ENCODE results near the gene NUDT4. TPM values are rescaled to one million over a fixed set of nuclear protein-coding genes. Genes with fewer than 3 reads are reported as not detected.
"Not testable (repeated sequence)": the region's sequence is repeated elsewhere in the genome, so short reads cannot be mapped to it uniquely, and the experiment has no call there.

NUDT4 gene
- total RNA-seq, 1 donor from 2014 or later, result 30.6 TPM

DNA sequence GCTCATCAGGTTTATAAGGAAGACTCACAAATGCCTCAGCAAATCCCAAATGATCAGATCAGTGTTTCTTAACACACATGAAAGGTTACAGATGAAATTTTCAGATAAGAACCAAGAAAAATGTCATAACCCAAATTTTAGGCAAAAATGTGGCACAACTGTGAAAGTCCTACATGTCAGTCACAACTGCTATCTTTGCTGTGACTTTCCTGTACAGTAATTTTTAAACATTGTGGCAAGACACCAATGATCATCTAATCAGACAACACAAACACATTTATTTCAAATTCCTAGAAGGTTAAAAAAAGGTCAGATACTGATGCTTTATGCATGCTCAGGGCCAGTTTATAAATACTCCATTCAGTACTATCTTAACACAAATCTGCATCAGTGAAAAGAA is 31.1 kb downstream of the NUDT4 start:
- TF ChIP-seq, protein P1, sequence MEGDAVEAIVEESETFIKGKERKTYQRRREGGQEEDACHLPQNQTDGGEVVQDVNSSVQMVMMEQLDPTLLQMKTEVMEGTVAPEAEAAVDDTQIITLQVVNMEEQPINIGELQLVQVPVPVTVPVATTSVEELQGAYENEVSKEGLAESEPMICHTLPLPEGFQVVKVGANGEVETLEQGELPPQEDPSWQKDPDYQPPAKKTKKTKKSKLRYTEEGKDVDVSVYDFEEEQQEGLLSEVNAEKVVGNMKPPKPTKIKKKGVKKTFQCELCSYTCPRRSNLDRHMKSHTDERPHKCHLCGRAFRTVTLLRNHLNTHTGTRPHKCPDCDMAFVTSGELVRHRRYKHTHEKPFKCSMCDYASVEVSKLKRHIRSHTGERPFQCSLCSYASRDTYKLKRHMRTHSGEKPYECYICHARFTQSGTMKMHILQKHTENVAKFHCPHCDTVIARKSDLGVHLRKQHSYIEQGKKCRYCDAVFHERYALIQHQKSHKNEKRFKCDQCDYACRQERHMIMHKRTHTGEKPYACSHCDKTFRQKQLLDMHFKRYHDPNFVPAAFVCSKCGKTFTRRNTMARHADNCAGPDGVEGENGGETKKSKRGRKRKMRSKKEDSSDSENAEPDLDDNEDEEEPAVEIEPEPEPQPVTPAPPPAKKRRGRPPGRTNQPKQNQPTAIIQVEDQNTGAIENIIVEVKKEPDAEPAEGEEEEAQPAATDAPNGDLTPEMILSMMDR (conservative IDR thresholded peaks at IDR 0.05; ENCODE audit: low read depth, low read length), result no peak
- DNase-seq (ENCODE audit: low read depth), result no peak
- no peak overlapping the region for H3K4me3 ChIP-seq (ENCODE audit: low read depth, low read length)

DNA sequence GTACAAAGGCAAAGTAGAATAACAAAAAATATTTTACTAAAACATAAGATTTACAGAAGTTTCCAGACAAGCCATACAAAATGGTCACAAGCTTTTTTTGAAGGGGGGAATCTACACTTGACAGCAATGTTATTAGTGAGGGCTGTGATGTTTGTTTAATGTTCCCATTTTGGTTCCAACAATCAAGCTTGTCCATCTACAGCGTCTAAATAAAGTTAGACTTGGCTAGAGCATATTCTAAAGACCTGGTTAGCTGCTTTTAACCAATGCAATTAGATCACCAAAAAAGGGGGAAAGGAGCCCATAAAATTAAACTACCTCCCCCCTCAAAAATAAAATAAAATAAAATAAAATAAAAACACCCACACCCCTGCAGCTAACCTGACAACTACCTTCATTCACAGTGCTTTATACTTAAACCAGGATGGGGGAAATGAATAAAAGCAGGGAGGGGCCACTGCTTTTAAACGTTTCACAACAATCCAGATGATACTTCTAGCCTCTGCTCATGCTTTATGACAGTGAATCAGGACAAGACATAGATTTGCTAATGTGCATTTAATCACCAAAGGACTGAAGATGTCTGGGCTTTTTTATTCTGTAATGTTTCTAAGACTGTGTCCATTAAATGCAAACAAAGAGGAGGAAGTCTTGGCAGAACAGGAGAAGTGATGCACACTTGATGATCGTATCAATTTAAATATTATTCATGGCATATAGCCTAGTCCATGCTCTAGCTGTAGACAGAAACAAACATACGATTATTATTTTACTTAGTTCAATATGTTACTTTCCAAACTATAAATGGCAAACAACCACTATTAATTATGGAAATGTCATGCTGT is 31.8 kb downstream of the NUDT4 start:
- not testable (repeated sequence) for H3K4me3 ChIP-seq (ENCODE audit: low read depth, low read length); DNase-seq (ENCODE audit: low read depth)

DNA sequence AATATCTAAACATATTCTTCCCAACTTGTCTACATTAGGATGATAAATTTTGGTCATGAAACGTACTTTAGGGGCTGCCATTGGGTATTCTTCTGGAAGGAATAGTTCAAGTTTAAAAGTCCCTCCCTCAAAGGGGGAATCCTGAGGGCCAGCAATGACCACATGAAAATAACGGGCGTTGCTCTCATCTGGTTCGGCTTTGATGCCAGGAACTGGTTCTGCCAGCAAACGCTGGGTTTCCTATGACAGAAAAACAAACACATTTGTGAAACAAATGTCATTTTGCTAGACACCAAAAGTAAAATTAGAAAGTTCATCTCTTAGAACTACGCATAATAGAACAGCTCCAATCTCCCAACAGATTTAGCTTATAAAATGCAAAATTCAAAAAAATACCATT is 33.3 kb downstream of the NUDT4 start:
- DNase-seq (ENCODE audit: low read depth), result not testable (repeated sequence)

DNA sequence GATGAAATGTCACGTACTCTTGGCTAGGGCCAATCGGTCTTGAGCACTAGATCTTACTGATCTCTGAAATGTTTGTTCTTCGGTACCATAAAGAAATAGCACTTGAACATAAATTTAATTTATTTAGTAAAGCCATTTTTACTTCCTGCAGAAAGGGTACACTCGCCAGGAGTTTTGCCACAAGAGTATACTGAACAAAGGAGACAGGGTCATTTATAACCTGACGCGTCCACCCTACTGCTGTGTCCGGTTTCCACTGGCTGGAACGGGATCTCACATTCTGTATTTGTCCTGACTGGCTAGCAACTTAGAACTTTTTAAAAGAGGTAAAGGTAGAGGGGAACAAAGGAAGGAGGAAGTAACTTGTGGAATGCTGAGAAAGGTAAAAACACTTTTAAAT is 34.7 kb downstream of the NUDT4 start:
- not testable (repeated sequence) for DNase-seq (ENCODE audit: low read depth); H3K4me3 ChIP-seq (ENCODE audit: low read depth, low read length)

More for the DNA sequence above, 33.3 kb downstream of the NUDT4 start:
- H3K4me3 ChIP-seq (ENCODE audit: low read depth, low read length), result not testable (repeated sequence)

DNA sequence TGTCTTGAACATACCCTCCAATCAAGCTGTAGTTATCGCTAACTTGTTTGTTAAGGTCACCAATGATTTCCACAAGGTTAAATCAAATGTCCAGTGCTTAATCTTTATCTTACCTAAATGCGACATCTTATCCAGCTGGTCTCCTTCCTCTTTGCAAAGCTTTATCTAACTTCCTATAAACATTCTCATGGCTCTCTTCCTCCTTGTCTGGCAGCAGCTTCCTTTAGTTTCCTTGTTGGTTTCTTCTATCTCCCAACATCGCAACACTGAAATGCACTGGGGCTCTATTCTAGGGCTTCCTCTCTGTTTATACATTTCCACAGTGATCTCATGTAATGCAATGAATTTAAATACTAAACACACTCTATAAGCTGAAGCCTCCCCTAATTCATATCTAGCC is 35.3 kb downstream of the NUDT4 start:
- no peak overlapping the region for H3K4me3 ChIP-seq (ENCODE audit: low read depth, low read length)

DNA sequence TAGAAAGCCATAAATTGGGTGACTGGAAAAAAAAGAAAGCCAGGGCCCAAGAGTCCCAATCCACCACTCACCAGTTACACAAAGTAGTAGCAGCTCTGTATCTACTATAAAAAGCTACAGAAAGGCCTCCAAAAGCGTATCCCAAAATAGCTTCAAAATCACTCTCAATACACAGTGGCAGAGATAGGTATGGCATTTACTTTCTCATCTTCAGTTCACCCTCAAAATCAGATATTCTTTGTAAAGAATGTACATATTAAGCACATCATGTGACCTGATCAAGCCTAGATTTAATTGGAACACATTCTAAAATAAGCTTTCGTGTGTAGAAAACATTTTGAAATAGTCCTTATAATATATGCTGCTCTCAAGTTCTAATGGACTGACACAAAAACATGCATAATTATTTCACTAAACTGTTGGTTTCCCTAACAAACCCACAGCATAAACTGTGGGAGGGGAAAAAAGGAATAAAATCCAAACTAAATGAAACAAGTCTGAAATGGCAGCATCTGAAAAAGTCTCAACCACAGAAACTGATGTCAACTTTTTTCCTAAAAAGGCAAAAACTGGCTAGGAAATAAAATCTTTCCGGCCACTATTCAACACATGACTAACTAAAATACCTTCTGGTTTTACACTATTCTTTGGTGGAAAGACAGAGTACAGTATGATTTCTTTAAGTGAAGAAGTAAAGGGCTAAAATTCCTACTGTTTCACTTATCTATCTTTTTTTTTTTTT is 38.2 kb downstream of the NUDT4 start:
- H3K4me3 ChIP-seq (ENCODE audit: low read depth, low read length), result no peak overlapping the region
- TF ChIP-seq, protein P1 (conservative IDR thresholded peaks at IDR 0.05; ENCODE audit: low read depth, low read length), result no peak
- DNase-seq (ENCODE audit: low read depth), result no peak

More for the DNA sequence above, 35.3 kb downstream of the NUDT4 start:
- TF ChIP-seq, protein P1 (conservative IDR thresholded peaks at IDR 0.05; ENCODE audit: low read depth, low read length), result no peak
- DNase-seq (ENCODE audit: low read depth), result no peak

DNA sequence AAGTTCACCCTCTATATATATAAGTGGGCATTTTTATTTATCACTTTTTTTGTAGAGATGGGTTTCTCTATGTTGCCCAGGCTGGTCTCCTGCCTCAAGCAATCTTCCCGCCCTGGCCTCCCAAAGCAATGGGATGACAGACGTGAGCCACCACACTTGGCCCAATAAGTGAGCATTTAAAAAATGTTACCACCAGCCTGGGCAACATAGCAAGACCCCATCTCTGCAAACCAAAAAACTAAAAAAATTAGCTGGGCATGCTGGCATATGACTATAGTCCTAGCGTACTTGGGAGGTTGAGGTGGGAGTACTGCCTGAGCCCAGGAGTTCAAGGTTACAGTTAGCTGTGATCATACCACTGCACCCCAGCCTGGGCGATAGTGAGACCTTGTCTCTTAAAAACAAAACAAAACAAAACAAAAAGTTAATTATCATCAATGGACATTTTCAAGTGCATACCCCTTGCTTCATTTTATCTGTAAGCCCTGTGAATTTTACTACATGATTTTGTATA is 40.3 kb downstream of the NUDT4 start:
- TF ChIP-seq, protein P1 (conservative IDR thresholded peaks at IDR 0.05; ENCODE audit: low read depth, low read length), result no peak
- no peak for DNase-seq (ENCODE audit: low read depth)

DNA sequence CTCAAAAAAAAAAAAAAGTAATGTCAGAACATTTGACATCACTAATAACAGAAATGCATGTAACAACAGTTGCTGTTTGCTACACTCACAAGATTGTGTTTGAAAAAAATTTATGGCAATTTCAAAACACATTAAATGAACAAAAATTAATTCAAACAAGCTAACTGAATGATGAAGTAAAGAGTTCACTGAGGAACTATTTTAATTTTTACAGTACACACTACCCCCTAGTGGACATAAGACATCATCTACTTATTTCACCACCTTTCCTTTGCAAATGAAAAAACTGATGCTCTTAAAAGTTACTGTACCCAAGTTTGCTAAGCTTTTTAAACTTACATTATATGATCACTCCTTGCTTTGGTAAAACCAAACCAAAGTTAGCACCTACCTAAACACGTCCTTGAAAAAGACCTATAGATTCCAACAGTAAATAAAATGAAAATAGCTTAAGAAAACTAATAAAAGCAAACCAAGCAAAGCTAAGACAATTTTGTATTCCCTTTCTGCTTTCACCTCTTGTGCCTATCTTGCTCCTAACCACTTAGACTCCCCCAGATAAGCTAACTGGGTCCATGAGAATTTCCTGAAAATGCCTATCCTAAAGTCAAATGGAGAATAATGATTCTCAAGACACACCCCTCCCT is 41.8 kb downstream of the NUDT4 start:
- H3K4me3 ChIP-seq (ENCODE audit: low read depth, low read length), result no peak overlapping the region
- DNase-seq (ENCODE audit: low read depth), result no peak
- TF ChIP-seq, protein P1 (conservative IDR thresholded peaks at IDR 0.05; ENCODE audit: low read depth, low read length), result peak; percentile 56

More for the DNA sequence above, 40.3 kb downstream of the NUDT4 start:
- no peak overlapping the region for H3K4me3 ChIP-seq (ENCODE audit: low read depth, low read length)
